Right lobe of liver (tissue), 6 donors: Measurements from ENCODE around the gene RHEX. TPM values are rescaled to one million over a fixed set of nuclear protein-coding genes. Genes with fewer than 3 reads are reported as not detected.

Source experiments
- ATAC-seq, 4 donors: fragments of 200-7000 bp; cut with Tn5 transposase; one replicate each; pipeline ENCODE4 v1.9.1; 2020; ENCODE audit warnings: mild to moderate bottlenecking in 4 of 4, moderate library complexity in 4 of 4
- DNase-seq, 3 donors: peaks; one replicate each; pipeline ENCODE4 v3.0.0-alpha.2; 2020
- H3K27ac ChIP-seq, 3 donors: fragments of 200-600 bp; one replicate each; pipeline ENCODE4 v1.8.0; 2022
- H3K27me3 ChIP-seq, 2 donors: fragments of 200-600 bp; one replicate each; pipeline ENCODE4 v1.8.0; 2022
- H3K36me3 ChIP-seq, 4 donors: fragments of 200-600 bp; sonication (generic) in 1 of 4; one replicate each; pipeline versions ENCODE4 v1.5.1 to v1.8.0; 2017 to 2022; ENCODE audit warnings: control low read depth in 1 of 4
- H3K4me1 ChIP-seq, 4 donors: fragments of 200-600 bp; sonication (generic) in 1 of 4; one replicate each; pipeline versions ENCODE4 v1.5.1 to v1.8.0; 2017 to 2022; ENCODE audit warnings: control low read depth in 1 of 4
- H3K4me3 ChIP-seq, 3 donors: fragments of 200-600 bp; one replicate each; pipeline ENCODE4 v1.8.0; 2022
- H3K9me3 ChIP-seq, 4 donors: fragments of 200-600 bp; sonication (generic) in 1 of 4; one replicate each; pipeline versions ENCODE4 v1.5.1 to v1.8.0; 2017 to 2022; ENCODE audit warnings: control low read depth in 1 of 4
- POLR2A ChIP-seq: fragments of 450-650 bp; IDR thresholded peaks from one replicate; pipeline ENCODE4 v1.6.1; 2017; ENCODE audit warnings: antibody characterized with exemption, mild to moderate bottlenecking
- WGBS: methylation state at CpG from one replicate; pipeline ENCODE4 v1.1.6; 2018; ENCODE audit warnings: low coverage, low lambda C conversion rate; ENCODE audit not compliant: insufficient coverage; ENCODE audit errors: missing lambda C conversion rate; 5-methylcytosine and 5-hydroxymethylcytosine counted together
- intact Hi-C, 2 donors: fragments of 100-400 bp; cut with DNase I; formaldehyde crosslinking; loops; one replicate each; pipeline versions ENCODE4 v1.11.2 to v1.14.1; 2022
- total RNA-seq, 6 experiments: library from RNA; depleted of rRNA in 2 of 6; stranded (reverse); fragments of >200 nt in 2 of 6; fragmentation: NEBNext Ultra II Directional in 3 of 6; extraction: Animal tissue kit (Norgen Biotek cat#: 25700) in 3 of 6; gene quantifications; one replicate each; pipeline versions ENCODE4 v1.1.0 to v1.2.4, GENCODE V29; 2016 to 2023
- TF ChIP-seq, protein P1 (sequence below), 4 donors: fragments of 200-600 bp in 3 of 4; fragments of 450-650 bp in 1 of 4; IDR thresholded peaks; one replicate each; pipeline versions ENCODE4 v1.5.1 to v1.8.0; 2016 to 2022; ENCODE audit warnings: antibody characterized with exemption in 4 of 4, mild to moderate bottlenecking in 2 of 4
- donor health status: DM: no; HTN: yes; CAD: no.
- donor health status: DM: no; HTN: no; CAD: no.
- donor health status: DM: no; HTN: no; CAD: no.
- donor health status: DM: no; HTN: yes; CAD: no.
- donor health status: DM: no; HTN: yes; CAD: no.

The RHEX gene
- total RNA-seq, 6 experiments from 2014 or later, result 0.18 to 0.57 (median 0.26) TPM; not detected in 1

DNA sequence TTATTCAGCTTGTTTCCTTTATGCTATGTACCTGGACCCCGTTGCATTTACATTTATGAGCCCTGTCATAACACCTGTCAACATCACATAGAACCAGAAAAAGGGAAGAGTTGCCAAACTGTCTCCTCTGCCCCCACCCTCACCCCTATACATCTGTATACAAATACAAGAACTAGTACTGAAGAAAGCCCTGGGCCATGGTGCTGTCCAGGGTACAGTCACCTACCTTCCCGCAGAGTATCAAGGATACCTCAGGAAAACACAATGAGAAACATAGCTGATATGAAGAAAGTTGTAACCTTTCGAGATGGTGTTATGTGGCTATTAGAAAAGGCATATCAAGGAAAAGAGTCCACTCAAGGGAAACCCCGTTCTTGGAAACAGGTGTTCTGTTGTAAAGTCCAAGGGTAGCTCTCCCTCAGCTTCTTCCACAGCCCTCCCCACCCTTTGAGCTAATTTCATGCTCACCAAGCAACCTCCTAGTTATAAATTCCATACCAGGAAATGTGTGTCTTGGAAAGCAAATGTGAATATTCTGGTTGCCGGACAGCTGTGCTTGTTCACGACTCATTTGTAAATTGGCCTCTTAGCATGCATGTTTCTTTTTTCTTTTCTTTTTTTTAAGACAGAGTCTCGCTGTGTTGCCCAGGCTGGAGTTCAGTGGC, 80.9 kb downstream of the RHEX start:
- no peak overlapping the region for H3K4me3 ChIP-seq
- ATAC-seq, result no peak
- no peak for DNase-seq
- no peaks in the 10 kb centered on the region for H3K4me1 ChIP-seq
- no peaks in the 10 kb centered on the region for H3K27me3 ChIP-seq
- no peak for TF ChIP-seq POLR2A
- TF ChIP-seq, protein P1, sequence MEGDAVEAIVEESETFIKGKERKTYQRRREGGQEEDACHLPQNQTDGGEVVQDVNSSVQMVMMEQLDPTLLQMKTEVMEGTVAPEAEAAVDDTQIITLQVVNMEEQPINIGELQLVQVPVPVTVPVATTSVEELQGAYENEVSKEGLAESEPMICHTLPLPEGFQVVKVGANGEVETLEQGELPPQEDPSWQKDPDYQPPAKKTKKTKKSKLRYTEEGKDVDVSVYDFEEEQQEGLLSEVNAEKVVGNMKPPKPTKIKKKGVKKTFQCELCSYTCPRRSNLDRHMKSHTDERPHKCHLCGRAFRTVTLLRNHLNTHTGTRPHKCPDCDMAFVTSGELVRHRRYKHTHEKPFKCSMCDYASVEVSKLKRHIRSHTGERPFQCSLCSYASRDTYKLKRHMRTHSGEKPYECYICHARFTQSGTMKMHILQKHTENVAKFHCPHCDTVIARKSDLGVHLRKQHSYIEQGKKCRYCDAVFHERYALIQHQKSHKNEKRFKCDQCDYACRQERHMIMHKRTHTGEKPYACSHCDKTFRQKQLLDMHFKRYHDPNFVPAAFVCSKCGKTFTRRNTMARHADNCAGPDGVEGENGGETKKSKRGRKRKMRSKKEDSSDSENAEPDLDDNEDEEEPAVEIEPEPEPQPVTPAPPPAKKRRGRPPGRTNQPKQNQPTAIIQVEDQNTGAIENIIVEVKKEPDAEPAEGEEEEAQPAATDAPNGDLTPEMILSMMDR (IDR thresholded peaks at IDR 0.05), result no peak
- H3K36me3 ChIP-seq, result no peaks in the 10 kb centered on the region
- H3K27ac ChIP-seq, result no peak overlapping the region
- WGBS, result 91% methylated on average over 5 of the region's 7 CpGs
- no peaks in the 10 kb centered on the region for H3K9me3 ChIP-seq
- intact Hi-C loops, result no loop called here

DNA sequence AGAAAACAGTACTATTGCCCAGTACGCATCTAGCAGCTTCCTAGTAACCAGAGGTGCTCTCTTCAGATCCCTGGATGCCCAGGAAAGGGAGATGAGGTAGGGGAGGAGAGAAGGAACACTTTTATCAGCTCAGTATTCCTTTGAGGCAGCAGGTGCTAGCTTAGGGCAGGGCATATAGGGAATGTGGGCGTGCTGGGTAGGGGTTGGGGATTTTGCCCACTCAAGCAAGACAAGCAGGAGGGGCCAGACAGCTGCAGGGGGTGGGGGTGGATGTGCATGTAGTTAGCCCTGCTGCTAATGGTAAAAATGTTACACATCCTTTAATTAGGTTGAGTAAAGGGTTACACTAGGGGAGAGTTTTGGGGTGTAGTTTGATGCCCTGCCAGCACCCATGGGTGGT, 82.3 kb downstream of the RHEX start:
- no peaks in the 10 kb centered on the region for H3K9me3 ChIP-seq
- DNase-seq (no peak), ATAC-seq (no peak)
- intact Hi-C loops, result no loop called here
- no peaks in the 10 kb centered on the region for H3K27me3 ChIP-seq
- TF ChIP-seq, protein P1 (IDR thresholded peaks at IDR 0.05), result no peak
- no peaks in the 10 kb centered on the region for H3K4me1 ChIP-seq
- no peaks in the 10 kb centered on the region for H3K36me3 ChIP-seq
- no peak overlapping the region for H3K4me3 ChIP-seq
- 80% methylated on average over 1 of the region's 2 CpGs for WGBS
- H3K27ac ChIP-seq, result no peak overlapping the region

DNA sequence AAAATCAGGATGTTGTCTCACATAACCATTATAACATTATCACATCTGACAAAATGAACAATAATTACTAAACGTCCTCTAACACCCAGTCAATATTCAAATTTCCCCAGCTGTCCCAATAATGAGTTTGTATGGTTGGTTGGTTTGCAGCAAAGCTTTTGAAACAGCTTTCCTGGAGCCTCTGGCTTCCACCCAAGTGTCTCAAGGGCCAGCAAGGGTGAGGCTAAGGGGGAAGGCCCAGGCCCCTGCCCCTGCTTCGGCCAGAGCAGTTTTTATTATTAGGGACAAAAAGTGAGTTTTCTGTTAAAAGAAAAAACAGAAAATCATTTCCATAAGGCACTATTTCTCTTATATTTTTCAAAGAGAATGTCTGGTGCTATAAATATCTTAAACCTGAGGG, 83.3 kb downstream of the RHEX start:
- no peaks in the 10 kb centered on the region for H3K27me3 ChIP-seq
- H3K27ac ChIP-seq, result no peak overlapping the region
- DNase-seq, result no peak
- H3K4me1 ChIP-seq, result no peaks in the 10 kb centered on the region
- H3K36me3 ChIP-seq, result no peaks in the 10 kb centered on the region
- 38% methylated on average over 2 of the region's 2 CpGs for WGBS
- no peaks in the 10 kb centered on the region for H3K9me3 ChIP-seq
- TF ChIP-seq, protein P1 (IDR thresholded peaks at IDR 0.05), result no peak
- no peak for TF ChIP-seq POLR2A
- intact Hi-C loops, result no loop called here
- no peak overlapping the region for H3K4me3 ChIP-seq
- no peak for ATAC-seq

DNA sequence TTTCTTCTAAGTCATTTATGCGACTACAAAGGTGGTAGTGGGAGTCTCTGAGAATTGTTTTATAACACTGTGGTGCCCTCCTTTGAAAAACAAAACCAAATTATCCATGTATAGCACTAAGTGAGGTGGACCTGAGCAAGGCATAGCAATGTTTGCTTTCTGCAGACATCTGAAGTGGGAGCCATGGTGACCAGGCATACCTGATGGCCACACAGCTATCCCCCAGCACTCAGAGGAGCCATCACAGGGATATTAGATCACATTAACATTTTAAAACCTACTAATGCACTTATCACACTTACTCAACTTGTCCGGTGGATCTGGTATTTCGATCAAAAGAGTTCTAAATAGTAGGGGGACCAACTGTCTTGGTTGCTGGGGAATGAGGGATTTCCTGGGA, 89.0 kb downstream of the RHEX start:
- H3K4me3 ChIP-seq, result no peak overlapping the region
- peaks cover 0 to 17% (median 6%) of the 10 kb centered on the region in 4 donors for H3K4me1 ChIP-seq
- H3K27ac ChIP-seq, result no peak overlapping the region
- 90% methylated on average over 3 of the region's 3 CpGs for WGBS
- DNase-seq, result no peak
- H3K27me3 ChIP-seq, result no peaks in the 10 kb centered on the region
- H3K36me3 ChIP-seq, result no peaks in the 10 kb centered on the region
- ATAC-seq, result no peak
- intact Hi-C loops, result no loop called here
- TF ChIP-seq POLR2A, result no peak
- TF ChIP-seq, protein P1 (IDR thresholded peaks at IDR 0.05), result no peak
- no peaks in the 10 kb centered on the region for H3K9me3 ChIP-seq
